T-cell (primary cell): Measurements from ENCODE around the gene AGBL3. TPM values are rescaled to one million over a fixed set of nuclear protein-coding genes. Genes with fewer than 3 reads are reported as not detected.
A peak's percentile ranks its signal among the peaks of the same experiment; 100 is the strongest.

ENCODE experiments used
- ATAC-seq, 4 experiments: fragments of 200-7000 bp in 3 of 4; fragments of 150-1000 bp in 1 of 4; cut with Tn5 transposase; replicated peaks in 1 of 4; 1 replicate in 3 of 4; 2 replicates in 1 of 4; pipeline ENCODE4 v1.10.0; 2021; ENCODE audit warnings: moderate library complexity in 3 of 4, mild to moderate bottlenecking in 2 of 4, moderate number of reproducible peaks in 1 of 4
- CTCF ChIA-PET, 2 donors: fragments of 300-600 bp; sonication (Branson Sonifier 250); formaldehyde crosslinking; loops; one replicate each; lab custom pipeline; 2022; ENCODE audit warnings: antibody characterized with exemption in 2 of 2; lab: Charles Lee
- POLR2A ChIA-PET, 2 donors: fragments of 300-600 bp; sonication (Branson Sonifier 250); formaldehyde crosslinking; loops; one replicate each; lab custom pipeline; 2022; ENCODE audit warnings: antibody characterized with exemption in 2 of 2; lab: Charles Lee
- DNase-seq, 35 experiments: peaks; one replicate each; pipeline versions ENCODE4 v3.0.0 to v3.0.0-alpha.2; 2013 to 2023
- H3K27ac ChIP-seq: one replicate; pipeline ENCODE4 v1.5.1; 2013; ENCODE audit warnings: low read length
- H3K27me3 ChIP-seq, 2 experiments: replicated peaks in 1 of 2; 1 replicate in 1 of 2; 2 replicates in 1 of 2; pipeline versions ENCODE4 v1.6.1 to v1.7.0; 2013; ENCODE audit warnings: low read length in 1 of 2, mixed read lengths in 1 of 2; ENCODE audit not compliant: control insufficient read depth in 2 of 2, insufficient read depth in 2 of 2; ENCODE audit errors: extremely low read depth in 1 of 2
- H3K36me3 ChIP-seq, 2 donors: 1 replicate in 1 of 2; 2 replicates in 1 of 2; pipeline versions ENCODE4 v1.6.1 to v1.7.0; 2013; ENCODE audit warnings: low read length in 1 of 2; ENCODE audit not compliant: control insufficient read depth in 2 of 2, insufficient read depth in 1 of 2; ENCODE audit errors: extremely low read depth in 1 of 2
- H3K4me1 ChIP-seq, 2 experiments: 1 replicate in 1 of 2; 2 replicates in 1 of 2; pipeline versions ENCODE4 v1.6.1 to v1.7.0; 2013; ENCODE audit warnings: low read length in 2 of 2, mixed read lengths in 1 of 2; ENCODE audit not compliant: insufficient read depth in 2 of 2, control insufficient read depth in 1 of 2; ENCODE audit errors: extremely low read depth in 1 of 2
- H3K4me3 ChIP-seq, 2 donors: 1 replicate in 1 of 2; 2 replicates in 1 of 2; pipeline versions ENCODE4 v1.5.1 to v1.7.0; 2013; ENCODE audit warnings: mild to moderate bottlenecking in 2 of 2, low read length in 1 of 2, moderate library complexity in 1 of 2; ENCODE audit not compliant: control insufficient read depth in 1 of 2; ENCODE audit errors: extremely low read depth in 1 of 2
- H3K9me3 ChIP-seq: 2 replicates; pipeline ENCODE4 v1.7.0; 2013
- H3K27ac Mint-ChIP-seq, 2 donors: one replicate each; pipeline ENCODE4 v1.8.0; 2020 to 2021; ENCODE audit warnings: mild to moderate bottlenecking in 2 of 2, mixed read lengths in 2 of 2
- H3K27me3 Mint-ChIP-seq, 2 donors: one replicate each; pipeline ENCODE4 v1.8.0; 2021 to 2022; ENCODE audit warnings: mixed read lengths in 2 of 2
- H3K36me3 Mint-ChIP-seq: one replicate; pipeline ENCODE4 v1.8.0; 2021; ENCODE audit warnings: mixed read lengths
- H3K4me1 Mint-ChIP-seq, 3 donors: one replicate each; pipeline ENCODE4 v1.8.0; 2020 to 2022; ENCODE audit warnings: mixed read lengths in 3 of 3, mild to moderate bottlenecking in 1 of 3
- H3K4me3 Mint-ChIP-seq, 3 donors: one replicate each; pipeline ENCODE4 v1.8.0; 2020 to 2022; ENCODE audit warnings: mild to moderate bottlenecking in 3 of 3, mixed read lengths in 3 of 3, moderate library complexity in 3 of 3
- H3K9me3 Mint-ChIP-seq, 3 donors: one replicate each; pipeline ENCODE4 v1.8.0; 2020 to 2022; ENCODE audit warnings: mixed read lengths in 3 of 3
- WGBS: methylation state at CpG from one replicate; pipeline ENCODE4 v1.1.5; 2013; ENCODE audit warnings: missing lambda C conversion rate; ENCODE audit not compliant: insufficient coverage; 5-methylcytosine and 5-hydroxymethylcytosine counted together
- total RNA-seq, 35 experiments: library from RNA in 6 of 35; stranded (reverse) in 6 of 35; fragments of 120-200 nt in 1 of 35; gene quantifications; one replicate each; pipeline versions ENCODE4 v1.2.1 to v1.2.4 and lab custom pipeline; 2013 to 2026

AGBL3 gene
- total RNA-seq, 5 donors from 2014 or later (not counting 1 experiment from before 2014, with no cell fraction given) = 2.5 to 6.7 (median 3.5) TPM

DNA sequence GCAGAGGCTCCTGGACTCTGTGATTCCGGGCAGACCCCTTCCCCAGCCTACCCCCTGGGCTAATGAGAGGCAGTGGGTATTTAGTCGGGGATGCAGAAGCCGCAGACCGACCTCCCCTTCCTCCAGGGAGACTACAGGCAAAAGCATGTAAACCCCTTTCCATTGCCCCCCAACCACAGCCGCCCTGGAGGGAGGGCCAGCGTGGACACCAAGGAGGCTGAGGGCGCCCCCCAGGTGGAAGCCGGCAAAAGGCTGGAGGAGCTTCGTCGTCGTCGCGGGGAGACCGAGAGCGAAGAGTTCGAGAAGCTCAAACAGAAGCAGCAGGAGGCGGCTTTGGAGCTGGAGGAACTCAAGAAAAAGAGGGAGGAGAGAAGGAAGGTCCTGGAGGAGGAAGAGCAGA is 39.0 kb upstream of the AGBL3 start:
- Mint-ChIP-seq H3K27ac (no peak overlapping the region), H3K4me1 (peaks cover 16 to 25% (median 16%) of the 10 kb centered on the region in 3 donors), H3K4me3 (no peak overlapping the region), H3K9me3 (no peaks in the 10 kb centered on the region), H3K27me3 (no peaks in the 10 kb centered on the region), H3K36me3 (no peaks in the 10 kb centered on the region)
- H3K4me1 ChIP-seq = peaks cover 0 to 9% of the 10 kb centered on the region in 2 experiments
- H3K36me3 ChIP-seq = no peaks in the 10 kb centered on the region
- POLR2A ChIA-PET = no interaction called here
- H3K4me3 ChIP-seq = no peak overlapping the region
- CTCF ChIA-PET = no interaction called here
- 95% methylated on average over 9 of the region's 17 CpGs for WGBS
- no peak for ATAC-seq
- no peak for DNase-seq
- no peaks in the 10 kb centered on the region for H3K9me3 ChIP-seq
- no peak overlapping the region for H3K27ac ChIP-seq
- H3K27me3 ChIP-seq = no peaks in the 10 kb centered on the region

DNA sequence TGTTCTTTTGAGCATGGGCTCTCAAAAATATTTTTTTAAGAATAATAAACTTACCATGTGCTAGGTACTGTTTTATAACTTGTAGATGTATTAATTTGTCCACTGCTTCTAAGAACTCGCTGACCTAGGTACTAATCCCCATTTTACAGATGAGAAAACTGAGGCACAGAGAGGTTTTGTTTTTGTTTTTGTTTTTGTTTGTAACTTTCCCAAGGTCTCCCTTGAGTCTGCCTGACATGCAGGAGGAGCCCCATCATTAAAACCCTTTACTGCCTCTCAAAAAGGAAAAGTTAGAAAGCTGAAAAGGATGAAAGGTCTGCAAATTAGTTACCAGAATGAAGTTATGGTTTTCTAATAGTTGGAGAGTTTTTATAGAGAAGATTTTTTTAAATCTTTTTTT is 38.5 kb upstream of the AGBL3 start:
- Mint-ChIP-seq H3K4me1 (peaks cover 16 to 25% (median 16%) of the 10 kb centered on the region in 3 donors), H3K27me3 (no peaks in the 10 kb centered on the region), H3K36me3 (no peaks in the 10 kb centered on the region), H3K4me3 (no peak overlapping the region), H3K27ac (no peak overlapping the region), H3K9me3 (no peaks in the 10 kb centered on the region)
- Histone ChIP-seq H3K27me3 (no peaks in the 10 kb centered on the region), H3K4me1 (peaks cover 0 to 9% of the 10 kb centered on the region in 2 experiments), H3K4me3 (no peak overlapping the region), H3K36me3 (no peaks in the 10 kb centered on the region), H3K9me3 (no peaks in the 10 kb centered on the region), H3K27ac (no peak overlapping the region)
- ATAC-seq (no peak), DNase-seq (no peak)
- POLR2A ChIA-PET = interaction anchor here in 1 of 2 donors (0.6 kb wide), 1 partner anchor 337 kb away, joined by 3 read pairs; no protein-coding TSS in a partner anchor
- WGBS = no CpG with 5 or more reads among the region's 1 CpG
- CTCF ChIA-PET = no interaction called here

DNA sequence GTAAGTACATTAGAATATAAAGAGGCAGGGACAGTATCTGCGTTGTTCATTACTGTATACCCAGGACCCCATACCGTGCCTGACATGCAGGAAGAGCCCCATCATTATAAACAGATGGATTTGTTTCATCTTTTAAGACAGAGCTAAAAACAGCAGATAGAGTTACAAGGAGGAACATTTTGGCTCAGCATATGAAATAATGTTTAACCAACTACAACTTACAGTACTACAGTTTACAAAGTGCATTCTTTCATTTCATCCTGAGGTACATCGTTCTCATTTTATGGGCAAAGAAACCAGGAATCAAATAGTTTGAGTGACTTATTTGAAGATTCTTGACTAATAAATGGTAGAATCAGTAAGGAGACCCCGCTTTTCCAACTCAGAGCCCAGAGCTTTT is 38.1 kb upstream of the AGBL3 start:
- ChIA-PET CTCF (no interaction called here), POLR2A (interaction anchor here in 1 of 2 donors (0.6 kb wide), 1 partner anchor 337 kb away, joined by 3 read pairs; no protein-coding TSS in a partner anchor)
- DNase-seq (no peak), ATAC-seq (no peak)
- H3K4me1 Mint-ChIP-seq = peaks cover 16 to 25% (median 16%) of the 10 kb centered on the region in 3 donors
- no peaks in the 10 kb centered on the region for H3K36me3 Mint-ChIP-seq
- no CpG with 5 or more reads among the region's 4 CpGs for WGBS
- H3K27me3 Mint-ChIP-seq = no peaks in the 10 kb centered on the region
- no peak overlapping the region for H3K4me3 Mint-ChIP-seq
- Histone ChIP-seq H3K4me1 (peaks cover 0 to 9% of the 10 kb centered on the region in 2 experiments), H3K9me3 (no peaks in the 10 kb centered on the region), H3K36me3 (no peaks in the 10 kb centered on the region), H3K27me3 (no peaks in the 10 kb centered on the region), H3K4me3 (no peak overlapping the region), H3K27ac (no peak overlapping the region)
- no peak overlapping the region for H3K27ac Mint-ChIP-seq
- H3K9me3 Mint-ChIP-seq = no peaks in the 10 kb centered on the region

DNA sequence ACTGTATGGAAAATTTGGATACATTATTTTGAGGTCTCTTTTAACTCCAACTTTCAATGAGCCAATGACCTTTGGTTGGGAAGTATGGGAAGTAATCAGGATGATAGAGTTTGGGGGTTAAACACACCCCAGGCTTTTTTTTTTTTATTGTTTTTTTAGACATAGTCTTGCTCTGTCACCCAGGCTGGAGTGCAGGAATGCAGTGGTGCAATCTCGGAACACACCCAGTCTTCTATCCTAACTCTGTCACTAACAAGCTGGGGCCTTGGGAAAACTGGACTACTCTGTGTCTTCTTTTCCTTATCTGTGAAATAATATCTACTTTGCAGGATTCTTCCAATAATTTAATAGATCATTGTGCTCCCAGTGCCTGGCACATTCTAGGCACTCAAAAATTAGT is 37.6 kb upstream of the AGBL3 start:
- peak overlapping the region in 1 of 2 donors; percentile 5 for H3K27ac Mint-ChIP-seq
- no peaks in the 10 kb centered on the region for H3K36me3 Mint-ChIP-seq
- no CpG with 5 or more reads among the region's 1 CpG for WGBS
- CTCF ChIA-PET = interaction anchor here in 1 of 2 donors (0.7 kb wide), 1 partner anchor 8 kb away, joined by 3 read pairs; no protein-coding TSS in a partner anchor
- Histone ChIP-seq H3K4me3 (no peak overlapping the region), H3K9me3 (no peaks in the 10 kb centered on the region), H3K4me1 (peaks cover 0 to 9% of the 10 kb centered on the region in 2 experiments), H3K27me3 (no peaks in the 10 kb centered on the region), H3K27ac (no peak overlapping the region), H3K36me3 (no peaks in the 10 kb centered on the region)
- no peaks in the 10 kb centered on the region for H3K9me3 Mint-ChIP-seq
- POLR2A ChIA-PET = no interaction called here
- H3K4me3 Mint-ChIP-seq = no peak overlapping the region
- peaks cover 16 to 25% (median 16%) of the 10 kb centered on the region in 3 donors for H3K4me1 Mint-ChIP-seq
- ATAC-seq = no peak
- no peaks in the 10 kb centered on the region for H3K27me3 Mint-ChIP-seq
- DNase-seq = no peak

DNA sequence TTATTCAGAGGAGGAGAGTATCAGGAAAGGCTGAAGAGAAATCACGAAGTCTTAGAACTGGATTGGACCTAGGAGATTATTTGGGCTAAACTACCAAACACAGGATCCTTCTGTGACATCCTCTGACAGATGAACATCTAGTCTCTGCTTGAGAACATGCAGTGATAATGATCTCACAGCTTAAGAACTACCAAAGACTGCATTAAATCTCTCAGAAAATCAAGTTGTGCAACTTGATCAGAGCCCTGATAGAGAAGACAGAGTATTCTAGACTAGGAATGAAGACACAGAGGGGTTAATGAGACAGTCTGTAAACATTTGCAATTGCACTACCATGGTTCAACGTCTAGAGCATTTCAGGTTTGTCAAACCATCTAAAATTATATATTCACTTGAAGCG is 37.1 kb upstream of the AGBL3 start:
- no peak overlapping the region for H3K4me3 Mint-ChIP-seq
- H3K9me3 Mint-ChIP-seq = no peaks in the 10 kb centered on the region
- ATAC-seq (no peak), DNase-seq (no peak)
- no peaks in the 10 kb centered on the region for H3K27me3 Mint-ChIP-seq
- ChIA-PET CTCF (interaction anchor here in 1 of 2 donors (0.7 kb wide), 1 partner anchor 8 kb away, joined by 3 read pairs; no protein-coding TSS in a partner anchor), POLR2A (no interaction called here)
- H3K36me3 ChIP-seq = no peaks in the 10 kb centered on the region
- H3K27ac Mint-ChIP-seq = peak overlapping the region in 1 of 2 donors; percentile 5
- peaks cover 16 to 25% (median 16%) of the 10 kb centered on the region in 3 donors for H3K4me1 Mint-ChIP-seq
- no CpG with 5 or more reads among the region's 3 CpGs for WGBS
- no peaks in the 10 kb centered on the region for H3K36me3 Mint-ChIP-seq
- peaks cover 0 to 9% of the 10 kb centered on the region in 2 experiments for H3K4me1 ChIP-seq
- H3K27me3 ChIP-seq = no peaks in the 10 kb centered on the region
- no peak overlapping the region for H3K27ac ChIP-seq
- no peaks in the 10 kb centered on the region for H3K9me3 ChIP-seq
- no peak overlapping the region for H3K4me3 ChIP-seq

DNA sequence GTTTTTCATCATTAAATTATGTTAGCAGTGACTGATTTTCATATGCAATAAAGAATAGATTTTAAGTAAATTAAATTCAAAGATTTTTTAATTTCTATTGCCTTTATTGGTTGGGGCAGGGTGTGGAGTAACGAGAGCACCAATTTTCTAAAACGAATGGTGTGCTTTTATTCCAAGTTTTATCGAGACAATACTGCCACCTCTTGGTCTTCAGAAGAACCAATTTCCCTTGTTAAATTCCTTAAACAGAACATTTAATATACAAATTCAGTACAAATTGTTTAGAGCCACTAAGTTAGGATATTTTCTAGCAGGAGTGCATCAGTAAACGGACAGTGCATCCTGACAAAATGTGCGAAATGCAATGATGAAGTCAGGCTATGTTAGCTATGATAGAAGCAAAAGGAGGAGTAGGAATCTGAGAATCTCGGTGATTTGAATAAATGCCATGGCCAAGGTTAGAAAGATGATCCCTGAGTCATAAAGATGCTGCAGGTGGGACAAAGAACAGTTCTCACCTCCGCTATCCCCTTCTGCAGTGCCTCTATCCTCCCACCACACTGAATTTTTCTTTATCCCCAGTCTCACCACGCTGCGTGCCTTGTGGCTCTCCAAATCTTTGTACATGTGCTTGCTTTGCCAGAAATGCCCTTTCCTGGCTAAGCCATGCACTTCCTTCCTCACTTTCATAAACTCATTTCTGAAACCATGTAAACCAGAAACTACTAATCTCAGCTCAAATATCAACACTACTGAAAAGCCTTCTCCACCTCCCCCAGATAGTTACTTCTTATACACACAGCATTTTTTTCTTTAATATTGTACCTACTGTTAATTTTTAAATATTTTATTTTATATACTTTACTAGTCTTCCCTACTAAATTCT is 31.9 kb upstream of the AGBL3 start:
- Histone ChIP-seq H3K4me1 (no peaks in the 10 kb centered on the region), H3K27me3 (peaks cover 0 to 3% of the 10 kb centered on the region in 2 experiments), H3K36me3 (no peaks in the 10 kb centered on the region), H3K9me3 (no peaks in the 10 kb centered on the region), H3K27ac (no peak overlapping the region), H3K4me3 (no peak overlapping the region)
- ChIA-PET CTCF (interaction anchor here (0.5 to 4.0 kb wide), 12 partner anchors 10 to 324 kb away, joined by 3 to 26 read pairs (median 4); partner anchors contain the start of gene AGBL3 (in 1 of the 2)), POLR2A (no interaction called here)
- no peaks in the 10 kb centered on the region for H3K9me3 Mint-ChIP-seq
- H3K27me3 Mint-ChIP-seq = no peaks in the 10 kb centered on the region
- ATAC-seq = peak in 2 of 4 experiments; percentile 38 to 45
- peak in 1 of 35 experiments; percentile 64 for DNase-seq
- no peaks in the 10 kb centered on the region for H3K4me1 Mint-ChIP-seq
- no peak overlapping the region for H3K4me3 Mint-ChIP-seq
- no peaks in the 10 kb centered on the region for H3K36me3 Mint-ChIP-seq
- 53% methylated on average over 5 of the region's 9 CpGs for WGBS
- no peak overlapping the region for H3K27ac Mint-ChIP-seq
